ENCODE data around the gene GATAD2B. TPM values are rescaled to one million over a fixed set of nuclear protein-coding genes. Genes with fewer than 3 reads are reported as not detected.

Gene GATAD2B
- total RNA-seq, 2 experiments from 2014 or later: 59.5 to 59.8 TPM

DNA sequence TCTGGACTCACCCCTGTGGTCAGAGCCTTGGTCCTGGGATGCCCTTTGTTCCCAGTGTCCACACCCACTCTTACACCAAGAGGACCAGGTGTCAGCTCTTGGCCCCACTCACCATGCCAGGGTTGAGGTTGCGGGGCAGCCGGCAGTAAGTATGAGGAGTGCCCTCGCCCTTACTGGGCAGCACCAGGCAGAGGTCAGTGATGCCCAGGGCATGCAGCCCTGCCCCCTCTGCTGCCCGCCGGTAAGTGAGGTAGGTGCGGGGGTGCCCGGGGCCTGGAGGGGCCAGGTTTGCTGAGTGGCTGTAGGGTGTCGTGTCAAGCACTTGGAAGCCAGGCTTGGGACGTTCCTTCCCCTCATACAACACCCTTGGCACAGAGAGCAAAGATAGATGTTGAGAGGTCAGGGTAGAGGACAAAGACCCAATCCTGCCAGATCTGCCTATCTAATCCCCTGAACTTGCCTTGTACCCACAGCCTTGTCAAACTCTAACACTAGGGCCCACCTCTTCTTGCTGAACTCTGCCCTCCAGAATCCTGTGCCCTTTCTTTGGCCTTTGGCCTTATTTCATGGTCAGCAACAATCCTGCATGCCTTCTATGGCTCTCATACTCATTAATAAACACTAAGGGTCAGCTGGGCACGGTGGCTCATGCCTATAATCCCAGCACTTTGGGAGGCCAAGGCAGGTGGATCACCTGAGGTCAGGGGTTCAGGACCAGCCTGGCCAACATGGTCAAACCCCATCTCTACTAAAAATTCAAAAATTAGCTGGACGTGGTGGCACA is 20.2 kb upstream of the GATAD2B start:
- intact Hi-C loops (cut with micrococcal nuclease): no loop called here
- Mint-ChIP-seq H3K27me3 (no peaks in the 10 kb centered on the region), H3K4me1 (ENCODE audit: low read depth) (peaks cover 31% of the 10 kb centered on the region), H3K9me3 (no peaks in the 10 kb centered on the region), H3K4me3 (no peak overlapping the region), H3K27ac (peak overlapping the region; percentile 75), H3K36me3 (ENCODE audit: low read depth) (peaks cover 45% of the 10 kb centered on the region)
- ATAC-seq (no peak), DNase-seq (no peak)
- TF ChIP-seq, protein P1, sequence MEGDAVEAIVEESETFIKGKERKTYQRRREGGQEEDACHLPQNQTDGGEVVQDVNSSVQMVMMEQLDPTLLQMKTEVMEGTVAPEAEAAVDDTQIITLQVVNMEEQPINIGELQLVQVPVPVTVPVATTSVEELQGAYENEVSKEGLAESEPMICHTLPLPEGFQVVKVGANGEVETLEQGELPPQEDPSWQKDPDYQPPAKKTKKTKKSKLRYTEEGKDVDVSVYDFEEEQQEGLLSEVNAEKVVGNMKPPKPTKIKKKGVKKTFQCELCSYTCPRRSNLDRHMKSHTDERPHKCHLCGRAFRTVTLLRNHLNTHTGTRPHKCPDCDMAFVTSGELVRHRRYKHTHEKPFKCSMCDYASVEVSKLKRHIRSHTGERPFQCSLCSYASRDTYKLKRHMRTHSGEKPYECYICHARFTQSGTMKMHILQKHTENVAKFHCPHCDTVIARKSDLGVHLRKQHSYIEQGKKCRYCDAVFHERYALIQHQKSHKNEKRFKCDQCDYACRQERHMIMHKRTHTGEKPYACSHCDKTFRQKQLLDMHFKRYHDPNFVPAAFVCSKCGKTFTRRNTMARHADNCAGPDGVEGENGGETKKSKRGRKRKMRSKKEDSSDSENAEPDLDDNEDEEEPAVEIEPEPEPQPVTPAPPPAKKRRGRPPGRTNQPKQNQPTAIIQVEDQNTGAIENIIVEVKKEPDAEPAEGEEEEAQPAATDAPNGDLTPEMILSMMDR (IDR thresholded peaks at IDR 0.05): no peak
- ChIA-PET CTCF (interaction anchor here (1.3 to 4.8 kb wide), 3 partner anchors 11 to 135 kb away, joined by 3 to 59 read pairs (median 3); partner anchors contain the start of gene RAB13), POLR2A (interaction anchor here (1.1 to 8.9 kb wide), 9 partner anchors 8 to 48 kb away, joined by 3 to 126 read pairs (median 13); partner anchors contain the start of genes CRTC2, GATAD2B, JTB and RAB13)

DNA sequence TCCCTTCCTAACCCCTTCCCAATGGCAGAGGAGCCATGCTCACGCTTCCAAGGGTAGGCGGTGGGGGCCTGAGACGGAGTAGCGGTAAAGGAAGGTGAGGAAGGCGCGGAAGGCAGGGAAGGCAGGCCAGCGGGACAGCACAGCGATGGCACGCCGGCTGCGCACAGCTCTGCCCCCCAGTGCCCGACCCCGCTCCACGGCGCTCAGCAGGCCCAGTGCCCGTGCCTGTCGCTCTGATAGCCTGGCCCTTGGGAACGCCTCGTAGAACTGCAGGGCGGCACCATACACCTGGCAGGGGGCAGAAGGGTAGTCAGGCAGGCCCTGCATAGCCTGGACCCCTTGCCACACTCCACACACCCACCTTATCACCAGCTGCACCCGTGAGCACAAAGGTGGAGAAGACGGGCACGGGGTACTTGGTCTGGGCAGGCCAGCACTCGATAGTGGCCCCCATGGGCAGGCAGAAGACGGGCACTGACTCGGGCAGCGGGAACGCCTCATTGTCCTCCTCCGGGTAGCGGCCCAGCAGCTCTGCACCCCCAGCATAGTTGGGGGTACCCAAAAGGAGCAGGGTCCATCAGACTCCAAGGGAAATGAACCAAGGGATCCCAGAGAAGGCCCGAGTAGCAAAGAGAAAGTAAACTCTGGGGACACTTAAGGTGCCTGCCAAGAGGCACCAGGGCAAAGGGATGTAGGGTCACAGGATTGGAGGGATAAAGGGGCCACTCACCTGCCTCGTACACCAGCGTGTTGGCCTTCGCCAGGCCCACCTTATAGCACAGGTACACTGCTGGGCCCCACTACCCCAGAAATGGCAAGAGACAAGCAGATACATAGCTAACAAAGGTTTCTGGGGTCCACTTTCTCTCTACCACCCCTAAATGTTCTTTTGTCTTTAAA is 19.3 kb upstream of the GATAD2B start:
- H3K4me1 Mint-ChIP-seq (ENCODE audit: low read depth): peaks cover 30% of the 10 kb centered on the region

DNA sequence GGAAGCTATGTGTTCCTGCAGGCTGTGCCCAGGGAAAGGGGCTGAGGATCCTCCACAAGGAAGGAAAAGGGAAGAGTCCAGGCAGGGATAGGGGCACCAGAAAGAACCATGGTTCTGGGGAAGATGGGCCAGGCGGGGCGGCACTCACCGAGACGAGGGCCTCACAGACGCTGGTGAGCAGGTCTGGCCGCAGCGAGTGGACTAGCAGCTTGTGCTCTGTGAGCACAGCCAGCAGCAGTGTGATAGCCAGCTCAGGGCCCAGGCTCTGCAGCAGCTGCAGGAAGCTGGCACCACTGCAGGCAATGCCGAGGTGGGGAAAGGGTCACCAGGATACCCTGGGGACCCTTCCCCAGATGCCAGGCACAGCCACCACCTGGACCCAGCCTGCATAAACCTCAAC is 18.0 kb upstream of the GATAD2B start:
- DNase-seq (no peak), ATAC-seq (no peak)
- Mint-ChIP-seq H3K4me3 (no peak overlapping the region), H3K27me3 (no peaks in the 10 kb centered on the region), H3K27ac (no peak overlapping the region), H3K36me3 (ENCODE audit: low read depth) (peaks cover 58% of the 10 kb centered on the region), H3K9me3 (no peaks in the 10 kb centered on the region), H3K4me1 (ENCODE audit: low read depth) (peaks cover 26% of the 10 kb centered on the region)
- POLR2A ChIA-PET: interaction anchor here (0.6 to 8.9 kb wide), 10 partner anchors 11 to 50 kb away, joined by 3 to 126 read pairs (median 4); partner anchors contain the start of genes CREB3L4, GATAD2B, JTB and RPS27
- CTCF ChIA-PET: interaction anchor here (1.3 kb wide), 1 partner anchor 44 kb away, joined by 3 read pairs; no protein-coding TSS in a partner anchor
- intact Hi-C loops (cut with micrococcal nuclease): no loop called here
- TF ChIP-seq, protein P1 (IDR thresholded peaks at IDR 0.05): no peak

More for the DNA sequence above, 19.3 kb upstream of the GATAD2B start:
- intact Hi-C loops (cut with micrococcal nuclease): no loop called here
- Mint-ChIP-seq H3K4me3 (no peak overlapping the region), H3K9me3 (no peaks in the 10 kb centered on the region), H3K27ac (no peak overlapping the region), H3K27me3 (no peaks in the 10 kb centered on the region), H3K36me3 (ENCODE audit: low read depth) (peaks cover 53% of the 10 kb centered on the region)
- no peak for DNase-seq
- ATAC-seq: no peak
- TF ChIP-seq, protein P1 (IDR thresholded peaks at IDR 0.05): no peak
- ChIA-PET CTCF (interaction anchor here (1.3 kb wide), 1 partner anchor 134 kb away, joined by 3 read pairs; no protein-coding TSS in a partner anchor), POLR2A (interaction anchor here (1.0 to 8.9 kb wide), 9 partner anchors 11 to 49 kb away, joined by 3 to 126 read pairs (median 4); partner anchors contain the start of genes CRTC2, GATAD2B, JTB and RPS27)

DNA sequence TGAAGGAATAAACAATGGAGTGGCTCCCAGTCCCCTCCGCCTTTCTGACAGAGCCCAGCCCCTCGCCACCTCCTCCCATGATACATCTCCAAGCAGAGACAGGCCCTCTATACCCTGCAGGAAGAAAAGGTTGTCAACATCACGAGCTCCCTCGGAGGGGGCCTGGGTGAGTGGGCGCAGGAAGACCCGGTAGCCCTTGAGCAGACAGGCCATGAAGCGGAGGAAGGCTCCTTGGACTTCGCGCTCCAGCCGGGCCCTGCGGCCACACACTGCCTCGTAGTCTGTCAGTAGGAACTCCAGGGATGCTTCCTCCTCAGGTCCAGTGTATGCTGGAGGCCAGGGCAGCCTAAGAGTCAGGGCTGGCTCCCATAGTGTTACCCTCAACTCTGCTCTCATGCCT is 16.7 kb upstream of the GATAD2B start:
- H3K4me3 Mint-ChIP-seq: no peak overlapping the region
- no peak overlapping the region for H3K27ac Mint-ChIP-seq
- intact Hi-C loops (cut with micrococcal nuclease): no loop called here
- ChIA-PET CTCF (interaction anchor here (1.0 to 1.4 kb wide), 2 partner anchors 10 to 17 kb away, joined by 3 to 4 read pairs; partner anchors contain the start of gene GATAD2B), POLR2A (interaction anchor here (1.0 to 8.9 kb wide), 5 partner anchors 11 to 51 kb away, joined by 4 to 126 read pairs (median 4); partner anchors contain the start of genes GATAD2B and RPS27)
- no peaks in the 10 kb centered on the region for H3K27me3 Mint-ChIP-seq
- H3K9me3 Mint-ChIP-seq: no peaks in the 10 kb centered on the region
- DNase-seq (no peak), ATAC-seq (no peak)
- H3K36me3 Mint-ChIP-seq (ENCODE audit: low read depth): peaks cover 63% of the 10 kb centered on the region
- TF ChIP-seq, protein P1 (IDR thresholded peaks at IDR 0.05): no peak
- peaks cover 21% of the 10 kb centered on the region for H3K4me1 Mint-ChIP-seq (ENCODE audit: low read depth)

All from activated CD8-positive, alpha-beta T cell treated with anti-CD3 and anti-CD28 coated beads for 36 hours (primary cell).